PC-9 (cell line): ENCODE data around the gene AUTS2. TPM values are rescaled to one million over a fixed set of nuclear protein-coding genes. Genes with fewer than 3 reads are reported as not detected.

Source experiments
- BruUV-seq: library from RNA; stranded (reverse); fragments of 400-500 nt; replicated peaks from 2 replicates; lab custom pipeline; 2021; lab: Mats Ljungman, UMichigan
- CTCF ChIA-PET: fragments of 300-600 bp; sonication (Branson Sonifier 250); formaldehyde crosslinking; loops from one replicate; lab custom pipeline; 2022; ENCODE audit warnings: antibody characterized with exemption; lab: Charles Lee
- POLR2A ChIA-PET: fragments of 300-600 bp; sonication (Branson Sonifier 250); formaldehyde crosslinking; loops from one replicate; lab custom pipeline; 2022; ENCODE audit warnings: antibody characterized with exemption; ENCODE audit not compliant: unreplicated experiment; lab: Charles Lee
- DNase-seq, 2 experiments: peaks; one replicate each; pipeline versions ENCODE4 v3.0.0 to v3.0.0-alpha.2; 2015 to 2022; ENCODE audit warnings: mixed read lengths in 1 of 2
- H2AFZ ChIP-seq: fragments of 200-600 bp; sonication (generic); 2 replicates; pipeline ENCODE4 v1.8.1; 2017; ENCODE audit warnings: antibody characterized with exemption
- H3F3A ChIP-seq: fragments of 200-600 bp; sonication (generic); 2 replicates; pipeline ENCODE4 v1.8.1; 2017; ENCODE audit warnings: antibody characterized with exemption, mild to moderate bottlenecking, low read depth; ENCODE audit not compliant: insufficient read depth
- H3K27ac ChIP-seq: fragments of 200-600 bp; sonication (generic); 2 replicates; pipeline ENCODE4 v1.6.1; 2016; ENCODE audit warnings: mixed run types
- H3K27me3 ChIP-seq: fragments of 200-600 bp; sonication (generic); 2 replicates; pipeline ENCODE4 v1.6.1; 2016; ENCODE audit warnings: low read depth, mixed run types; ENCODE audit not compliant: insufficient read depth
- H3K36me3 ChIP-seq: fragments of 200-600 bp; sonication (generic); 2 replicates; pipeline ENCODE4 v1.6.1; 2016; ENCODE audit warnings: low read depth, mixed run types
- H3K4me1 ChIP-seq: fragments of 200-600 bp; sonication (generic); replicated peaks from 2 replicates; pipeline ENCODE4 v1.6.1; 2016; ENCODE audit warnings: mixed run types; ENCODE audit not compliant: insufficient read depth
- H3K4me2 ChIP-seq: fragments of 200-600 bp; sonication (generic); 2 replicates; pipeline ENCODE4 v1.6.1; 2017; ENCODE audit warnings: mixed run types
- H3K4me3 ChIP-seq: fragments of 200-600 bp; sonication (generic); 2 replicates; pipeline ENCODE4 v1.6.1; 2016; ENCODE audit warnings: mixed run types
- H3K79me2 ChIP-seq: fragments of 200-600 bp; sonication (generic); 2 replicates; pipeline ENCODE4 v1.6.1; 2017; ENCODE audit warnings: low read depth, mixed run types
- H3K9me2 ChIP-seq: fragments of 200-600 bp; sonication (generic); 2 replicates; pipeline ENCODE4 v1.8.1; 2017; ENCODE audit warnings: mild to moderate bottlenecking; ENCODE audit not compliant: insufficient read depth
- H3K9me3 ChIP-seq: fragments of 200-600 bp; sonication (generic); 2 replicates; pipeline ENCODE4 v1.8.1; 2016; ENCODE audit warnings: low read depth; ENCODE audit not compliant: insufficient read depth
- H4K20me1 ChIP-seq: fragments of 200-600 bp; sonication (generic); 2 replicates; pipeline ENCODE4 v1.8.1; 2017; ENCODE audit not compliant: insufficient read depth
- EZH2 ChIP-seq: fragments of 200-600 bp; sonication (generic); IDR thresholded peaks from 2 replicates; pipeline ENCODE4 v1.8.0; 2017; ENCODE audit warnings: antibody characterized with exemption, low read depth
- intact Hi-C: fragments of 100-400 bp; cut with micrococcal nuclease; formaldehyde crosslinking; loops from one replicate; pipeline ENCODE4 v1.10.0; 2022; ENCODE audit not compliant: unreplicated experiment
- total RNA-seq: library from RNA; stranded (reverse); gene quantifications from 2 replicates; pipeline ENCODE4 v1.2.3, GENCODE V29; 2021
- TF ChIP-seq, protein P1 (sequence below): fragments of 200-600 bp; sonication (generic); conservative IDR thresholded peaks from 2 replicates; pipeline ENCODE4 v1.6.1; 2017; ENCODE audit warnings: mixed run types, antibody characterized with exemption, mild to moderate bottlenecking, moderate library complexity

The AUTS2 gene
- total RNA-seq, 1 experiment from 2014 or later = not detected

DNA sequence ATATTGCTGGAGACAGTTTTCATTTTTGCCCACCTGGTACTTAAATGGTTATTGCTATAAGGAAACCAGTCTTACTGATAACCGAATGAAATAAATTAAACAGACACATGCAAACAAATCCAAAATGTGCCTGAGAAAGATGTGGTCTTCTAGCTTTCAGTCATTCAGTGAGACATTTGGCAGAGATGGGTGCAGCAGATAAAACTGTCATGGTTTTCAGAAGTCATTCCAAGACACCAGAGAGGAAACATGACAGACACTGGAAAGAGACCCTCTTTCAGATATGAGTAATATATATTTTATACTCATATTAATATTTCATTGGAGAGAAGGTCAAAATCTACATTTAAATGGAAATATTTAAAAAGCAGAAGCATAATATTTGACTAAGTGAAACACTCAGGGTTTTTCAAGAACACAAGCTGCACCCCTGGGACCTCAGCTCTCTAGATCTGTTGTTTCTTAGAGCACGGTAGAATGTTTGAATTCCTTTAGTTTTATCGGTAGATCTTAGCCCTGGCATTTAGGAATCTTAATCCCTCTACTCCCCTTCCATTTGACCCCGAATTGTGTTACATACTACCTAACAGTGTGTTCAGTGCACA is 246.1 kb downstream of the AUTS2 start:
- H3F3A ChIP-seq = no peaks in the 10 kb centered on the region
- no peaks in the 10 kb centered on the region for H4K20me1 ChIP-seq
- H3K27ac ChIP-seq = no peak overlapping the region
- H3K4me2 ChIP-seq = no peak overlapping the region
- CTCF ChIA-PET = no interaction called here
- POLR2A ChIA-PET = no interaction called here
- no peaks in the 10 kb centered on the region for H3K9me3 ChIP-seq
- no peaks in the 10 kb centered on the region for H3K36me3 ChIP-seq
- DNase-seq = no peak
- no TSS peak for BruUV-seq
- H3K9me2 ChIP-seq = no peaks in the 10 kb centered on the region
- H3K79me2 ChIP-seq = no peaks in the 10 kb centered on the region
- no peaks in the 10 kb centered on the region for H3K27me3 ChIP-seq
- no peak overlapping the region for H3K4me3 ChIP-seq
- no peak overlapping the region for H2AFZ ChIP-seq
- no peak for TF ChIP-seq EZH2
- TF ChIP-seq, protein P1, sequence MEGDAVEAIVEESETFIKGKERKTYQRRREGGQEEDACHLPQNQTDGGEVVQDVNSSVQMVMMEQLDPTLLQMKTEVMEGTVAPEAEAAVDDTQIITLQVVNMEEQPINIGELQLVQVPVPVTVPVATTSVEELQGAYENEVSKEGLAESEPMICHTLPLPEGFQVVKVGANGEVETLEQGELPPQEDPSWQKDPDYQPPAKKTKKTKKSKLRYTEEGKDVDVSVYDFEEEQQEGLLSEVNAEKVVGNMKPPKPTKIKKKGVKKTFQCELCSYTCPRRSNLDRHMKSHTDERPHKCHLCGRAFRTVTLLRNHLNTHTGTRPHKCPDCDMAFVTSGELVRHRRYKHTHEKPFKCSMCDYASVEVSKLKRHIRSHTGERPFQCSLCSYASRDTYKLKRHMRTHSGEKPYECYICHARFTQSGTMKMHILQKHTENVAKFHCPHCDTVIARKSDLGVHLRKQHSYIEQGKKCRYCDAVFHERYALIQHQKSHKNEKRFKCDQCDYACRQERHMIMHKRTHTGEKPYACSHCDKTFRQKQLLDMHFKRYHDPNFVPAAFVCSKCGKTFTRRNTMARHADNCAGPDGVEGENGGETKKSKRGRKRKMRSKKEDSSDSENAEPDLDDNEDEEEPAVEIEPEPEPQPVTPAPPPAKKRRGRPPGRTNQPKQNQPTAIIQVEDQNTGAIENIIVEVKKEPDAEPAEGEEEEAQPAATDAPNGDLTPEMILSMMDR = no peak
- intact Hi-C loops = no loop called here
- H3K4me1 ChIP-seq = no peaks in the 10 kb centered on the region

DNA sequence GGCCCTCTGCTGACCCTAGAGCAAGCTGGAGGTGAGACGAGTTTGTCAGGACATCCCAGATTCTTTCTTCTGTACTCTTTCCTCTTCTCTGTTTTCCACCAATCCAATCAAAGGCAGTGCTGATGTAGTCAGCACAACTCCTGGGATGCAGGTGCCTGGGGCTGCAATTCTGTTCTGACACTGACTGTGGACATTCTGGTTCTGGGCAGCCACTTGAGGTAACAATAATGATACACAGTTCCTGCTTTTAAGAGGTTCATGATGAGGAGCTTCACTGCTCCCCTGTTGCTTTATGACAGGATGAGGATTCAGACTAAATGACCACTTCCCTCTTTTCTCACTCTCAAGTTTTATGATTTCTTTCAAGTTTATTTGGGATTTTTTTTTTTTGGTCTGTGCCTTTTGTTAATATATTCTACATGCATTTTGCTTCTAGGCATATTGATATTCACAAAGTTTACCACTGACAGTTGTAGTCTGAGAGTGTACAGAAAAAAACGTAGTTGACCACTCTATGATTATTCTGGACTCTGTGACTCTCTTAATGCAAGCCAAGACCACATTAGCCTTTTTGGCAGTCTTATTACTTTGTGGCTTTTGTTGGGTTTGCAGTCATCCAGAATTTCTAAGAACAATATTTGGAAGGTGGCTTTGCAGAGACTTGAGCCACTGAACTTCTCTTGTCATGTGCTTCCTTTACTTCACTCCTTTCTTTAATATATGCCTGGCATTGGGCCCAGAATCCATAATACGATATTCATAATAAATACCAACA is 247.6 kb downstream of the AUTS2 start:
- Histone ChIP-seq H3K79me2 (no peaks in the 10 kb centered on the region), H4K20me1 (no peaks in the 10 kb centered on the region), H3F3A (no peaks in the 10 kb centered on the region), H3K4me1 (no peaks in the 10 kb centered on the region), H3K9me3 (no peaks in the 10 kb centered on the region), H3K4me2 (no peak overlapping the region), H3K4me3 (no peak overlapping the region), H3K27me3 (no peaks in the 10 kb centered on the region), H2AFZ (no peak overlapping the region), H3K9me2 (no peaks in the 10 kb centered on the region), H3K27ac (no peak overlapping the region), H3K36me3 (no peaks in the 10 kb centered on the region)
- no peak for TF ChIP-seq EZH2
- TF ChIP-seq, protein P1 = no peak
- no TSS peak for BruUV-seq
- no peak for DNase-seq
- CTCF ChIA-PET = no interaction called here
- intact Hi-C loops = no loop called here
- POLR2A ChIA-PET = interaction anchor here (0.5 kb wide), 1 partner anchor 257 kb away, joined by 3 read pairs; no protein-coding TSS in a partner anchor

DNA sequence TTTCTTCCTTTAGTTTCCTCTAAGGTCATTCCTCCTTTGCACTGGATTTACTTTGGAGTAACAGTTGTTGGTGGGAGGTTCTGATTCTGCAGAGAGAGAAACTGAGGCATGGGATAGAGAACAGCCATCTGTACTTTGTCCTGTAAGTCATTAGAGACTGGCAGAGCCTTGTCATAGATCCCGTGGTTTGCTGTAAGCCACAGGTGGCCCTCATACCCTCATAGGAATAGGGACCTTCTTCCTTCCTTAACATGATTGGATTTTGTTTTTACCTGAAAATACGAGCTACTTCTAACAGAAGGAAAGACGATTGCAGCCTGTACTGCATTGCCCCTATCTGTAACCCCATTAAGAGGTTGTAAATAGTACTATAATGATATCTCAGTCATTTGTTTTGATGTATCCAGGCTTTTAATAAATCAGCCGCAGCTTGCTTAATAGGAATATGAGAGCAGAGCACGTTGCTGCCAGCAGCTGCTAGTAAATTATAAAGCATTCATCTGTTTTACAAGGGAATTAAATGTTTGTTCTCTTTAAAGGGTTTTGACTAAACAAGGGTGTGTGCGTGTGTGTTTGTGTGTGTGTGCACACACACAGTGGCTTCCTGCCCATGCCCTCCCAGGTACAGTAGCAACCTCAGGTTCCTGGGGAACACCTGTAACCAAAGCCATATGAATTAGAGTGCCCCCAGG is 249.8 kb downstream of the AUTS2 start:
- no peak overlapping the region for H3K27ac ChIP-seq
- POLR2A ChIA-PET = no interaction called here
- no TSS peak for BruUV-seq
- intact Hi-C loops = no loop called here
- no peak for TF ChIP-seq EZH2
- TF ChIP-seq, protein P1 = no peak
- no peak overlapping the region for H3K4me3 ChIP-seq
- H3K27me3 ChIP-seq = no peaks in the 10 kb centered on the region
- H3K9me3 ChIP-seq = no peaks in the 10 kb centered on the region
- CTCF ChIA-PET = no interaction called here
- no peaks in the 10 kb centered on the region for H3K36me3 ChIP-seq
- no peak overlapping the region for H2AFZ ChIP-seq
- no peaks in the 10 kb centered on the region; the same call in 1 of the 2 replicates for H4K20me1 ChIP-seq
- DNase-seq = no peak
- H3K4me1 ChIP-seq = no peaks in the 10 kb centered on the region
- H3K4me2 ChIP-seq = no peak overlapping the region
- H3F3A ChIP-seq = no peaks in the 10 kb centered on the region
- no peaks in the 10 kb centered on the region for H3K79me2 ChIP-seq
- H3K9me2 ChIP-seq = no peaks in the 10 kb centered on the region
